Measurements from ENCODE around the gene NINJ2.

DNA sequence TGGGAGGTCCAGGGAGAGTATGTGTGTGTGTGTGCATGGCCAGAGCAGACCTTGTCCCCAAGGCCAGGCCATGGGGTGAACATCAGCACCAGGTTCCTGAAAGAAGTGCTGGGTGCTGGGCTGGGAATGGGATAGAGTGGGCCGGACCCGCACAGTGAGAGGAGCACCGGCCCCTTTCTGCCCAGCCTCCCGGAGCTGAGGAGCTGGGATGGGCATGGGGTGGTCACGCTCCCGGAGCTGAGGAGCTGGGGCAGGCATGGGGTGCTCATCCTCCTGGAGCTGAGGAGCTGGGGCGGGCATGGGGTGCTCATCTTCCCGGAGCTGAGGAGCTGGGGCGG is 120.2 kb downstream of the NINJ2 start:
- TF ChIP-seq, protein P1, sequence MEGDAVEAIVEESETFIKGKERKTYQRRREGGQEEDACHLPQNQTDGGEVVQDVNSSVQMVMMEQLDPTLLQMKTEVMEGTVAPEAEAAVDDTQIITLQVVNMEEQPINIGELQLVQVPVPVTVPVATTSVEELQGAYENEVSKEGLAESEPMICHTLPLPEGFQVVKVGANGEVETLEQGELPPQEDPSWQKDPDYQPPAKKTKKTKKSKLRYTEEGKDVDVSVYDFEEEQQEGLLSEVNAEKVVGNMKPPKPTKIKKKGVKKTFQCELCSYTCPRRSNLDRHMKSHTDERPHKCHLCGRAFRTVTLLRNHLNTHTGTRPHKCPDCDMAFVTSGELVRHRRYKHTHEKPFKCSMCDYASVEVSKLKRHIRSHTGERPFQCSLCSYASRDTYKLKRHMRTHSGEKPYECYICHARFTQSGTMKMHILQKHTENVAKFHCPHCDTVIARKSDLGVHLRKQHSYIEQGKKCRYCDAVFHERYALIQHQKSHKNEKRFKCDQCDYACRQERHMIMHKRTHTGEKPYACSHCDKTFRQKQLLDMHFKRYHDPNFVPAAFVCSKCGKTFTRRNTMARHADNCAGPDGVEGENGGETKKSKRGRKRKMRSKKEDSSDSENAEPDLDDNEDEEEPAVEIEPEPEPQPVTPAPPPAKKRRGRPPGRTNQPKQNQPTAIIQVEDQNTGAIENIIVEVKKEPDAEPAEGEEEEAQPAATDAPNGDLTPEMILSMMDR (IDR thresholded peaks at IDR 0.05), result no peak
- TF ChIP-seq POLR2AphosphoS5 (IDR thresholded peaks at IDR 0.05) (no peak), EP300 (IDR thresholded peaks at IDR 0.05) (no peak)
